ENCODE results near the gene RDH11.

Gene RDH11

DNA sequence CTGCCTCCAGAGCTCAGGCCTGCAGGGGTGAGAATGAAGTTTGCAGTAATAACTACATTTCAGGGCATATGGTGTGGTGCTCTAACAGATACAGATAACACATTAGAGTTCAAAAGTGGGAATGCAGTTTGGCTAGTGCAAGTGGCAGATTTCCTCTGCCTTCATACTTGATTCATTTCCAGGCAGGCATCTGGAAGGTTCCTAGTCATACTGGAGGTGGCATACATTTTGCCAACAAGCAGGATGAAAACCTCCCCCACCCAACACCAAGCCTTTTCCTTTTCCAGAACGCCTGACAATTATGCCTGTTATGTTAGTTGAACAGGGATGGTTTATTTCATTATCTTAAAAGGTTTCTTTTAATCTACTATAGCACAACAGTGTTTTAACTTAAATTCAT is 45.4 kb downstream of the RDH11 start:
- TF ChIP-seq, protein P1, sequence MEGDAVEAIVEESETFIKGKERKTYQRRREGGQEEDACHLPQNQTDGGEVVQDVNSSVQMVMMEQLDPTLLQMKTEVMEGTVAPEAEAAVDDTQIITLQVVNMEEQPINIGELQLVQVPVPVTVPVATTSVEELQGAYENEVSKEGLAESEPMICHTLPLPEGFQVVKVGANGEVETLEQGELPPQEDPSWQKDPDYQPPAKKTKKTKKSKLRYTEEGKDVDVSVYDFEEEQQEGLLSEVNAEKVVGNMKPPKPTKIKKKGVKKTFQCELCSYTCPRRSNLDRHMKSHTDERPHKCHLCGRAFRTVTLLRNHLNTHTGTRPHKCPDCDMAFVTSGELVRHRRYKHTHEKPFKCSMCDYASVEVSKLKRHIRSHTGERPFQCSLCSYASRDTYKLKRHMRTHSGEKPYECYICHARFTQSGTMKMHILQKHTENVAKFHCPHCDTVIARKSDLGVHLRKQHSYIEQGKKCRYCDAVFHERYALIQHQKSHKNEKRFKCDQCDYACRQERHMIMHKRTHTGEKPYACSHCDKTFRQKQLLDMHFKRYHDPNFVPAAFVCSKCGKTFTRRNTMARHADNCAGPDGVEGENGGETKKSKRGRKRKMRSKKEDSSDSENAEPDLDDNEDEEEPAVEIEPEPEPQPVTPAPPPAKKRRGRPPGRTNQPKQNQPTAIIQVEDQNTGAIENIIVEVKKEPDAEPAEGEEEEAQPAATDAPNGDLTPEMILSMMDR (conservative IDR thresholded peaks at IDR 0.05; ENCODE audit: low read depth, low read length), result no peak

DNA sequence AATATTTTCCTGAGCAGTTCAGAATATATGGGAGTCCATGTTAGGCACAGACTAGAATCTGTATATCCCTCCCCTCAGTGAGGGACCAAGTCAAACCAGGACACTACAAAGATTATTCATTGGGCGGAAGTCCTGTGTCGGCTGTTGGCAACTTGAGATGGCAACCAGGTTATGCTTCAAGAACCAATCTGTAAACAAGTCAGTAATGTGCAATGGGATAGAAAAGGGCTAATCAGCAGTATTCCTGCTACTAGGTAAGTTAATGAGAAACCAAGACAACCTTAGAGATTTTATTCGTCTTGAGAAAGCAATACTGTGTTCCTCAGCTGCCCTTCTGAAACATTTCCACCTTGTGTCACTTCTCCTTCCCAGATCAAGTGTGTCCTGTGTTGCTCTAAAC is 49.4 kb downstream of the RDH11 start:
- no peak for DNase-seq (ENCODE audit: low read depth)
- H3K4me3 ChIP-seq (ENCODE audit: low read length), result no peak overlapping the region
- TF ChIP-seq, protein P1 (conservative IDR thresholded peaks at IDR 0.05; ENCODE audit: low read depth, low read length), result no peak

More for the DNA sequence above, 45.4 kb downstream of the RDH11 start:
- no peak overlapping the region for H3K4me3 ChIP-seq (ENCODE audit: low read length)
- no peak for DNase-seq (ENCODE audit: low read depth)

DNA sequence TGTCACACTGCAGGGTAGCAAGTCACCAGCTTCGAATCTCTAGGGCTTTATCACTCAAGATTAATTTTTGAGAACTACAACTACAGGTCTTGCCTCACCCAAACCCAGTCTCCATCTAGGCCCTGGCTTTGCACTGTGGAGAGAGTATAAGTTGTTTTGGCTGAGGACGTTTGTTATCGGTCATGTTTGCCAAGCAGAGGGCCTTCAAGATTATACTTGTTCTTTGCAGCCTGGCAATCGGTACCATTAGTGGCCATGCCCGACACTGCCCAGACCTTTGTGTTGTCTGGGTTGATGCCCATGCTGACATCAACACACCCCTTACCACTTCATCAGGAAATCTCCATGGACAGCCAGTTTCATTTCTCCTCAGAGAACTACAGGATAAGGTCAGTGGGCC is 50.1 kb downstream of the RDH11 start:
- no peak for DNase-seq (ENCODE audit: low read depth)
- TF ChIP-seq, protein P1 (conservative IDR thresholded peaks at IDR 0.05; ENCODE audit: low read depth, low read length), result no peak
- no peak overlapping the region for H3K4me3 ChIP-seq (ENCODE audit: low read length)

DNA sequence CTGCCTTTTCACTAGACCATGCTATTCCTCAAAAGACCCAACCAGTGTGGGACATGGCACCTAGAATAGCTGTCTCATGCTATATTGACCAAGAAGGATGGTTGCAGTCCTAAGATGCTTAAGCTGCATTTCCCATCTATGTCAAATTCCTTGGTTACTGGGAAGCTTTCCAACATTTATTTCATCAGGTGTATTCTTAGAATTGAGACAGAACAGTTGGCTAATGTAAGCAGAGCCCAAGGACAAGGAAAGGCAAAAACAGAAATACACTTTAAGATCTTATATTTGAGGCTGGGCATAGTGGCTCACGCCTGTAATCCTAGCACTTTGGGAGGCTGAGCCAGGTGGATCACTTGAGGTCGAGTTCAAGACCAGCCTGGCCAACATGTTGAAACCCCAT is 51.1 kb downstream of the RDH11 start:
- TF ChIP-seq, protein P1 (conservative IDR thresholded peaks at IDR 0.05; ENCODE audit: low read depth, low read length), result no peak

DNA sequence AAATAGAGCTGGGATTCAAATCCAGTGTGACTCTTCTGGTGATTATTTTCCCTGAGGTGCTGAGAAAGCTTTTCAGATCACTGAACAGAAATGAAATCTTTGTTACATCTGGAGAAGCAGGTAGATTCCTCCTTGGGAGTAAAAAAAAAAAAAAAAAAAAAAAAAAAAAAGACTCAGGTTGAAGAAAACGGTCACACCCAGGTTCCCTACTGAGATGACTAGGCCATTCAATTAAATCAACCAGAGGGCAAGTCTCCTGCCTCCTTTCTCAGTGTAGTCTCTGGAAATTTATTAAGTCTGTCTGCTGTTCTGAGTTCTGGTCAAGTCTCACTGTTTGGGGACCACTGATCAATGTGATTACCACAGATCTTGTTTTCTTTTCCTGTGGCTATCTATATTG is 51.9 kb downstream of the RDH11 start:
- TF ChIP-seq, protein P1 (conservative IDR thresholded peaks at IDR 0.05; ENCODE audit: low read depth, low read length), result no peak
- no peak for DNase-seq (ENCODE audit: low read depth)

More for the DNA sequence above, 51.1 kb downstream of the RDH11 start:
- no peak for DNase-seq (ENCODE audit: low read depth)
- no peak overlapping the region for H3K4me3 ChIP-seq (ENCODE audit: low read length)

DNA sequence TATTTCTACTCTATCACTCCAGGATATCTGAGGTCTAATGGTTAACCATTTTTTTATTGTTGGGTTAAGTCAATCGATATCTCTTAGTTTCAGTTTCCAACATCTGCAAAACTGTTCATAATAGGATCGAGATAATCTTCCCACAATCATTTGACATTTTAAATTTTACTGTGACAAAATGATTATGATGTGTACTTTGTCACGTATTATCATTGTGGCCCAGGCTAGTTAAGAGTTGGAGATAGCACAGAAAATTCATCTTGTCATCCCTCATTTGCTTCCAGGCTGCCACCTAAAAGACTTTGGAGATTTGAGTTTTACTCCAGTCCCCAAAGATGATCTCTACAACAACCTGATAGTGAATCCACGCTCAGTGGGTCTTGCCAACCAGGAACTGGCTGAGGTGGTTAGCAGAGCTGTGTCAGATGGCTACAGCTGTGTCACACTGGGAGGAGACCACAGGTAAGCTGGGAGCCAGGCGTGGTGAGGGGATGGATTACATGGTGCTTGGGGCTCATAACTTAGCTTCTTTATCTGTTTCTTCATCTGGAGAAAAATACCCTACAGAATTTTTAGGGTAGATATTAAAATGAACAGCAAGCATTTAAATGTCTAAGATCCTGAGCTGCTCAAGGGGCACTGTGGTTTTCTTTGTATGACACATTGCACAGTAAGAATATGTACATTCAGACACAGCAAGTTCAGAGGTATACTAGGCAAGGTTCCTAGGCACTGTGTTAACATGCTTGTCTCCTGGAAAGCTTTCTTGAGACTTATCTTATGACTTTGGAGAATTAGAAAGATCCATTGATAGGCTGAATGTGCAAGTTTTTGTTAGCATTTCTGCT is 53.4 kb downstream of the RDH11 start:
- TF ChIP-seq, protein P1 (conservative IDR thresholded peaks at IDR 0.05; ENCODE audit: low read depth, low read length), result no peak
- H3K4me3 ChIP-seq (ENCODE audit: low read length), result no peak overlapping the region
- no peak for DNase-seq (ENCODE audit: low read depth)

More for the DNA sequence above, 51.9 kb downstream of the RDH11 start:
- H3K4me3 ChIP-seq (ENCODE audit: low read length), result no peak overlapping the region

DNA sequence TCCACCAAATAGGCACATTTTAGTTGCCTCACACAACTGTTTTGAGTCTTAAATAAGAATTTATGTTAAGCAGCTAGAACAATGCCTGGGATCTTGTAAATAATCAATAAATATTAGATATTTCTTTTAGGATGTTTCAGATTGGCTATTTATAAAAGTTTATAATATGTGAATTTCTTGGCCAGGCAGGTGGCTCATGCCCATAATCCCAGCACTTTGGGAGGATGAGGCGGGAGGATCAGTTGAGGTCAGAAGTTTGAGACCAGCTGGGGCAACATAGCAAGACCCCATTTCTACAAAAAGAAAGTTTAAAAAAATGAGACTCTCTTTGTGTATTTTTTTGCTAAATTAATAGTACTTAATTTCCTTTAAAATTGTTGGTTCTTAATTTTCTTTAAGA is 54.1 kb downstream of the RDH11 start:
- no peak overlapping the region for H3K4me3 ChIP-seq (ENCODE audit: low read length)
- TF ChIP-seq, protein P1 (conservative IDR thresholded peaks at IDR 0.05; ENCODE audit: low read depth, low read length), result no peak
- DNase-seq (ENCODE audit: low read depth), result no peak
